Body of pancreas (tissue), 4 donors: ENCODE results near the gene HES6. TPM values are rescaled to one million over a fixed set of nuclear protein-coding genes. Genes with fewer than 3 reads are reported as not detected.

ENCODE experiments used
- ATAC-seq: fragments of 150-250 bp; one replicate; pipeline ENCODE4 v1.9.1; 2016
- DNase-seq, 4 donors: peaks; one replicate each; pipeline ENCODE4 v3.0.0-alpha.2; 2019
- H3K27ac ChIP-seq, 4 donors: fragments of 200-600 bp; sonication (generic); 1 replicate in 3 of 4; 2 replicates in 1 of 4; pipeline versions ENCODE4 v1.5.1 to v1.6.1; 2016 to 2019; ENCODE audit warnings: mild to moderate bottlenecking in 1 of 4, mixed read lengths in 1 of 4, moderate library complexity in 1 of 4
- H3K27me3 ChIP-seq, 2 donors: fragments of 200-600 bp; sonication (generic); one replicate each; pipeline ENCODE4 v1.6.0; 2016; ENCODE audit warnings: mild to moderate bottlenecking in 1 of 2
- H3K36me3 ChIP-seq, 2 donors: fragments of 200-600 bp; sonication (generic); replicated peaks in 1 of 2; 2 replicates each; pipeline ENCODE4 v1.5.1; 2016; ENCODE audit warnings: low read depth in 2 of 2; ENCODE audit not compliant: insufficient read depth in 1 of 2
- H3K4me1 ChIP-seq: fragments of 200-600 bp; sonication (generic); one replicate; pipeline ENCODE4 v1.6.0; 2016
- H3K4me3 ChIP-seq, 2 donors: fragments of 200-600 bp; sonication (generic); 1 replicate in 1 of 2; 2 replicates in 1 of 2; pipeline ENCODE4 v1.5.1; 2016 to 2019
- H3K9me3 ChIP-seq, 3 donors: fragments of 200-600 bp; sonication (generic); 1 replicate in 2 of 3; 2 replicates in 1 of 3; pipeline ENCODE4 v1.5.1; 2016
- POLR2A ChIP-seq, 3 donors: fragments of 450-650 bp; IDR thresholded peaks; one replicate each; pipeline ENCODE4 v1.6.1; 2016; ENCODE audit warnings: antibody characterized with exemption in 3 of 3, mild to moderate bottlenecking in 2 of 3
- whole genome bisulfite sequencing, 2 donors: methylation state at CpG; one replicate each; pipeline ENCODE4 v1.1.5; 2017; 5-methylcytosine and 5-hydroxymethylcytosine counted together
- intact Hi-C: fragments of 100-400 bp; cut with DNase I; formaldehyde crosslinking; loops from one replicate; pipeline ENCODE4 v1.15.1; 2023
- total RNA-seq, 2 donors: library from RNA; depleted of rRNA; stranded (reverse); fragments of >200 nt; gene quantifications; one replicate each; pipeline ENCODE4 v1.1.0, GENCODE V29; 2016
- TF ChIP-seq, protein P1 (sequence below), 7 experiments: fragments of 450-650 bp in 4 of 7; fragments of 200-600 bp in 3 of 7; sonication (generic) in 3 of 7; IDR thresholded peaks; one replicate each; pipeline ENCODE4 v1.5.1; 2016 to 2019; ENCODE audit warnings: antibody characterized with exemption in 7 of 7

Gene HES6
- total RNA-seq, 2 donors from 2014 or later = 15.5 to 29.3 TPM

DNA sequence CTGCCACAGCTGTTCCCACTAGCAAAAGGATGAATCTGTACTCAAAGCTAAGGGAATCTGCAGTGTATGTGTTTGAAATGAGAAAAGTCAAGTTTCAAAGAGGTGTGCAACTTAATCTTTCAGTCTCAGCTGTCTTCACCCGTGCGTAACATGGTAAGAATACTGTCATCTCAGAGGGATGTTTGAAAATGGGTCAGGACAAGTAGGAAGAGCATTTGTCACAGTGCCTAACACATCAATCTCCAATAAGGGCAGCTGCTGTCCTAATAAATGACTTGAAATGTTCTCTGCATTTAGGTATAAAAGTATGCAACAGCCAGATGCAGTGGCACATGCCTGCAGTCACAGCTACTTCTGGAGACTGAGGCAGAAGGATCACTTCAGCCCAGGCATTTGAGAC is 49.4 kb downstream of the HES6 start:
- DNase-seq (no peak), ATAC-seq (no peak)
- H3K27ac ChIP-seq = no peak overlapping the region
- intact Hi-C loops = no loop called here
- H3K4me1 ChIP-seq = no peaks in the 10 kb centered on the region
- H3K27me3 ChIP-seq = no peaks in the 10 kb centered on the region
- WGBS, 2 donors = 92 to 94% methylated on average over 2 of the region's 2 CpGs
- H3K4me3 ChIP-seq = no peak overlapping the region
- peaks cover 12 to 38% of the 10 kb centered on the region in 2 donors for H3K36me3 ChIP-seq
- H3K9me3 ChIP-seq = no peaks in the 10 kb centered on the region
- TF ChIP-seq POLR2A (IDR thresholded peaks at IDR 0.05) = no peak
- TF ChIP-seq, protein P1, sequence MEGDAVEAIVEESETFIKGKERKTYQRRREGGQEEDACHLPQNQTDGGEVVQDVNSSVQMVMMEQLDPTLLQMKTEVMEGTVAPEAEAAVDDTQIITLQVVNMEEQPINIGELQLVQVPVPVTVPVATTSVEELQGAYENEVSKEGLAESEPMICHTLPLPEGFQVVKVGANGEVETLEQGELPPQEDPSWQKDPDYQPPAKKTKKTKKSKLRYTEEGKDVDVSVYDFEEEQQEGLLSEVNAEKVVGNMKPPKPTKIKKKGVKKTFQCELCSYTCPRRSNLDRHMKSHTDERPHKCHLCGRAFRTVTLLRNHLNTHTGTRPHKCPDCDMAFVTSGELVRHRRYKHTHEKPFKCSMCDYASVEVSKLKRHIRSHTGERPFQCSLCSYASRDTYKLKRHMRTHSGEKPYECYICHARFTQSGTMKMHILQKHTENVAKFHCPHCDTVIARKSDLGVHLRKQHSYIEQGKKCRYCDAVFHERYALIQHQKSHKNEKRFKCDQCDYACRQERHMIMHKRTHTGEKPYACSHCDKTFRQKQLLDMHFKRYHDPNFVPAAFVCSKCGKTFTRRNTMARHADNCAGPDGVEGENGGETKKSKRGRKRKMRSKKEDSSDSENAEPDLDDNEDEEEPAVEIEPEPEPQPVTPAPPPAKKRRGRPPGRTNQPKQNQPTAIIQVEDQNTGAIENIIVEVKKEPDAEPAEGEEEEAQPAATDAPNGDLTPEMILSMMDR (IDR thresholded peaks at IDR 0.05) = no peak

Other genes starting within 250 kb of the HES6 start
- 10 to 100 TPM; 18.5 to 32.4 TPM for gene SCLY, start 179.0 kb downstream of the HES6 start, total RNA-seq
- not detected for gene ESPNL, start 139.7 kb downstream of the HES6 start, total RNA-seq
- gene KLHL30, start 101.4 kb downstream of the HES6 start, total RNA-seq = under 1 TPM; 0.26 to 0.66 TPM
- gene ERFE, start 81.1 kb downstream of the HES6 start, total RNA-seq = under 1 TPM in 1 of 2 donors, not detected in 1; 0.66 TPM
- gene ILKAP, start 36.3 kb downstream of the HES6 start, total RNA-seq = 10 to 100 TPM; 22.8 to 44.8 TPM
- gene PER2, start 48.6 kb upstream of the HES6 start, total RNA-seq = 10 to 100 TPM; 10.9 to 21.8 TPM
- 10 to 100 TPM in 1 of 2 donors, 1 to 10 TPM in 1; 5.4 to 10.9 TPM for gene TRAF3IP1, start 80.5 kb upstream of the HES6 start, total RNA-seq
- 1 to 10 TPM; 6.6 to 9.9 TPM for gene ASB1, start 186.9 kb upstream of the HES6 start, total RNA-seq